K562 (cell line): Measurements from ENCODE around the gene BSN. TPM values are rescaled to one million over a fixed set of nuclear protein-coding genes. Genes with fewer than 3 reads are reported as not detected.

Experiments used
- ATAC-seq: fragments of 200-7000 bp; cut with Tn5 transposase; 3 replicates; pipeline ENCODE4 v1.9.1; 2020; ENCODE audit warnings: moderate library complexity
- BruUV-seq: library from RNA; stranded (reverse); fragments of 400-500 nt; replicated peaks from 2 replicates; lab custom pipeline; 2021; lab: Mats Ljungman, UMichigan
- CTCF ChIA-PET: fragments of 300-600 bp; formaldehyde crosslinking; extraction: SDS; loops from one replicate; lab custom pipeline; 2021; ENCODE audit warnings: low intra/inter-chr PET ratio; lab: Yijun Ruan, JAX
- POLR2A ChIA-PET: fragments of 300-600, 350-650 bp; sonication (Branson Sonifier 250); formaldehyde crosslinking; extraction: SDS; loops from one replicate; lab custom pipeline; 2021; ENCODE audit warnings: antibody characterized with exemption, inconsistent platforms; lab: Yijun Ruan, JAX
- DNase-seq, 4 experiments: peaks; one replicate each; pipeline versions ENCODE4 v3.0.0 to v3.0.0-alpha.2; 2011 to 2018; ENCODE audit warnings: low spot score in 3 of 4, mixed read lengths in 3 of 4; ENCODE audit errors: extremely low read depth in 1 of 4
- FAIRE-seq: peaks from 2 replicates; lab custom pipeline; 2011; peaks lifted over from hg19 to GRCh38; lab: Jason Lieb, UNC
- H2AFZ ChIP-seq: 2 replicates; pipeline ENCODE4 v1.6.0; 2011; ENCODE audit warnings: low read depth, low read length, control low read depth, inconsistent platforms
- H3K27ac ChIP-seq: fragments of 200-600 bp; 3 replicates; pipeline ENCODE4 v1.8.0; 2011; ENCODE audit warnings: low read depth, mild to moderate bottlenecking, control low read depth, inconsistent platforms, low read length, moderate library complexity, mixed read lengths; ENCODE audit errors: extremely low read depth
- H3K27me3 ChIP-seq, 2 experiments: fragments of 300-600 bp in 1 of 2; 2 replicates in 1 of 2; 3 replicates in 1 of 2; pipeline versions ENCODE4 v1.6.0 to v1.8.0; 2011; ENCODE audit warnings: inconsistent platforms in 2 of 2, low read length in 2 of 2, mild to moderate bottlenecking in 1 of 2, mixed read lengths in 1 of 2, moderate library complexity in 1 of 2; ENCODE audit not compliant: control insufficient read depth in 2 of 2, insufficient read depth in 2 of 2
- H3K36me3 ChIP-seq: fragments of 300-600 bp; 3 replicates; pipeline ENCODE4 v1.8.0; 2011; ENCODE audit warnings: mild to moderate bottlenecking, low read length, inconsistent platforms; ENCODE audit not compliant: control insufficient read depth, insufficient read depth
- H3K4me1 ChIP-seq, 2 experiments: fragments of 200-600 bp in 1 of 2; replicated peaks in 1 of 2; 2 replicates in 1 of 2; 3 replicates in 1 of 2; pipeline versions ENCODE4 v1.5.1 to v1.8.0; 2011; ENCODE audit warnings: inconsistent platforms in 2 of 2, low read length in 2 of 2, mild to moderate bottlenecking in 1 of 2, mixed read lengths in 1 of 2, moderate library complexity in 1 of 2; ENCODE audit not compliant: control insufficient read depth in 2 of 2, insufficient read depth in 2 of 2
- H3K4me2 ChIP-seq: 2 replicates; pipeline ENCODE4 v1.6.1; 2011; ENCODE audit warnings: low read length, control low read depth, inconsistent platforms, mixed read lengths; ENCODE audit not compliant: insufficient read depth
- H3K4me3 ChIP-seq: fragments of 200-600 bp; sonication (generic), shearing (Covaris generic); 2 replicates; pipeline ENCODE4 v1.5.1; 2016; ENCODE audit warnings: control low read depth, inconsistent platforms
- H3K79me2 ChIP-seq: fragments of 200-600 bp; 3 replicates; pipeline ENCODE4 v1.8.0; 2011; ENCODE audit warnings: low read length, inconsistent platforms; ENCODE audit not compliant: control insufficient read depth, insufficient read depth
- H3K9ac ChIP-seq, 2 experiments: 2 replicates each; pipeline versions ENCODE4 v1.6.0 to v1.6.1; 2011; ENCODE audit warnings: low read depth in 2 of 2, low read length in 2 of 2, control low read depth in 1 of 2, inconsistent platforms in 1 of 2, mild to moderate bottlenecking in 1 of 2, mixed read lengths in 1 of 2; ENCODE audit not compliant: insufficient read depth in 1 of 2
- H3K9me1 ChIP-seq: one replicate; pipeline ENCODE4 v1.6.0; 2011; ENCODE audit warnings: inconsistent platforms, mild to moderate bottlenecking, low read length, moderate library complexity; ENCODE audit not compliant: control insufficient read depth, insufficient read depth
- H3K9me3 ChIP-seq: replicated peaks from 2 replicates; pipeline ENCODE4 v1.5.1; 2011; ENCODE audit warnings: low read depth, low read length, inconsistent platforms; ENCODE audit not compliant: control insufficient read depth, insufficient read depth
- H4K20me1 ChIP-seq: replicated peaks from 2 replicates; pipeline ENCODE4 v1.6.1; 2011; ENCODE audit warnings: low read length, inconsistent platforms, mixed read lengths; ENCODE audit not compliant: control insufficient read depth, insufficient read depth
- E2F5 ChIP-seq: sonication (generic); formaldehyde crosslinking; IDR thresholded peaks from 2 replicates; pipeline ENCODE4 v1.8.0; 2022; ENCODE audit warnings: mild to moderate bottlenecking, missing genetic modification reagents
- FOXO4 ChIP-seq: fragments of 450-650 bp; formaldehyde crosslinking; IDR thresholded peaks from 2 replicates; pipeline ENCODE4 v1.4.0; 2020; ENCODE audit warnings: mild to moderate bottlenecking, moderate library complexity
- MTA2 ChIP-seq: fragments of 450-650 bp; IDR thresholded peaks from 2 replicates; pipeline ENCODE4 v1.6.1; 2016; ENCODE audit warnings: low read depth
- PHB ChIP-seq: fragments of 250-450 bp; sonication (Bioruptor Pico); IDR thresholded peaks from 2 replicates; pipeline ENCODE4 v1.5.0; 2021
- RAD21 ChIP-seq, 2 experiments: fragments of 250-450 bp in 1 of 2; fragments of 450-650 bp in 1 of 2; sonication (Bioruptor Pico) in 1 of 2; formaldehyde crosslinking in 1 of 2; IDR thresholded peaks in 1 of 2; conservative IDR thresholded peaks in 1 of 2; 2 replicates each; pipeline versions ENCODE4 v1.4.0 to v1.8.0; 2020 to 2022; ENCODE audit warnings: mild to moderate bottlenecking in 2 of 2, moderate library complexity in 1 of 2
- RBFOX2 ChIP-seq: fragments of 200-400 bp; formaldehyde crosslinking; IDR thresholded peaks from 2 replicates; pipeline ENCODE4 v1.6.1; 2017; ENCODE audit warnings: low read depth, mild to moderate bottlenecking, low read length, moderate library complexity
- SIX5 ChIP-seq, 2 experiments: IDR thresholded peaks; 2 replicates each; pipeline ENCODE4 v1.6.1; 2011; ENCODE audit warnings: low read length in 2 of 2, borderline replicate concordance in 1 of 2, low read depth in 1 of 2, mild to moderate bottlenecking in 1 of 2, moderate library complexity in 1 of 2; ENCODE audit not compliant: insufficient read depth in 1 of 2
- ZKSCAN1 ChIP-seq: fragments of 150-350 bp; IDR thresholded peaks from 2 replicates; pipeline ENCODE4 v1.6.1; 2016; ENCODE audit warnings: low read depth, low read length
- WGBS: fragments of 100-300 bp; shearing (Covaris generic); methylation state at CpG from one replicate; pipeline ENCODE4 v1.1.6; 2016; ENCODE audit warnings: low coverage, mixed read lengths; ENCODE audit not compliant: insufficient coverage; ENCODE audit errors: missing lambda C conversion rate; 5-methylcytosine and 5-hydroxymethylcytosine counted together
- in situ Hi-C: fragments of 300-500 bp; cut with MboI; formaldehyde crosslinking; loops from 4 replicates; pipeline ENCODE4 v1.15.0; 2018; ENCODE audit warnings: inconsistent platforms, mixed read lengths
- intact Hi-C: fragments of 100-400 bp; cut with micrococcal nuclease; formaldehyde crosslinking; loops from 2 replicates; pipeline ENCODE4 v1.14.2; 2022
- polyA plus RNA-seq, 8 experiments: library from polyadenylated mRNA; depleted of rRNA in 4 of 8; stranded (reverse) in 5 of 8; unstranded in 3 of 8; fragments of >200 nt; fragmentation: Nextera tagmentation in 2 of 8; fragmentation: Illumina TruSeq in 1 of 8; extraction: Ambion mirVana in 2 of 8; extraction: Trizol in 1 of 8; gene quantifications; 2 replicates each; pipeline versions ENCODE4 v1.2.1 to v1.2.3, GENCODE V29; 2011 to 2014; ENCODE audit warnings: inconsistent platforms in 1 of 8, missing spikeins in 1 of 8
- total RNA-seq, 7 experiments: library from RNA; depleted of rRNA in 6 of 7; stranded (reverse); fragments of >200 nt in 6 of 7; fragmentation: Illumina TruSeq in 2 of 7; extraction: Trizol in 2 of 7; gene quantifications; 2 replicates each; pipeline versions ENCODE4 v1.2.1 to v1.2.3, GENCODE V29; 2011 to 2021; ENCODE audit warnings: low replicate concordance in 1 of 7
- TF ChIP-seq, protein P1 (sequence below): fragments of 450-650 bp; IDR thresholded peaks from 2 replicates; pipeline ENCODE4 v1.6.1; 2018; ENCODE audit warnings: mild to moderate bottlenecking, low read depth; ENCODE audit not compliant: partially characterized antibody
- TF ChIP-seq, protein P2 (sequence below), 2 experiments: fragments of 150-350 bp in 1 of 2; IDR thresholded peaks; 2 replicates each; pipeline ENCODE4 v1.6.1; 2012 to 2016; ENCODE audit warnings: low read depth in 2 of 2, low read length in 2 of 2, mild to moderate bottlenecking in 1 of 2, moderate library complexity in 1 of 2

The BSN gene
- total and polyA plus RNA-seq, 9 of the 15 experiments (the other 6 are each of a cell fraction or from before 2014, with no cell fraction given), result 0.03 to 1.5 (median 0.29) TPM

DNA sequence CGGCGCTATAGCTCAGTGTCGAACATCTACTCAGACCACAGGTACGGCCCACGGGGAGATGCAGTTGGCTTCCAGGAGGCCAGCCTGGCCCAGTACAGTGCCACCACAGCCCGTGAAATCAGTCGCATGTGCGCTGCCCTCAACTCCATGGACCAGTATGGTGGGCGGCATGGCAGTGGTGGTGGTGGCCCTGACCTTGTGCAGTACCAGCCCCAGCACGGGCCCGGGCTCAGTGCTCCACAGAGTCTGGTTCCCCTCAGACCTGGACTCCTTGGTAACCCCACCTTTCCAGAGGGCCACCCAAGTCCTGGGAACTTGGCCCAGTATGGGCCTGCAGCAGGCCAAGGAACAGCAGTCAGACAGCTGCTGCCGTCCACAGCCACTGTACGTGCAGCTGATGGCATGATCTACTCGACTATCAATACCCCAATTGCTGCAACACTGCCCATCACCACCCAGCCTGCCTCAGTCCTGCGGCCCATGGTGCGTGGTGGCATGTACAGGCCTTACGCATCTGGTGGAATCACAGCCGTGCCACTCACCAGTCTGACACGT, 101.5 kb downstream of the BSN start (continued):
- TF ChIP-seq, protein P1, sequence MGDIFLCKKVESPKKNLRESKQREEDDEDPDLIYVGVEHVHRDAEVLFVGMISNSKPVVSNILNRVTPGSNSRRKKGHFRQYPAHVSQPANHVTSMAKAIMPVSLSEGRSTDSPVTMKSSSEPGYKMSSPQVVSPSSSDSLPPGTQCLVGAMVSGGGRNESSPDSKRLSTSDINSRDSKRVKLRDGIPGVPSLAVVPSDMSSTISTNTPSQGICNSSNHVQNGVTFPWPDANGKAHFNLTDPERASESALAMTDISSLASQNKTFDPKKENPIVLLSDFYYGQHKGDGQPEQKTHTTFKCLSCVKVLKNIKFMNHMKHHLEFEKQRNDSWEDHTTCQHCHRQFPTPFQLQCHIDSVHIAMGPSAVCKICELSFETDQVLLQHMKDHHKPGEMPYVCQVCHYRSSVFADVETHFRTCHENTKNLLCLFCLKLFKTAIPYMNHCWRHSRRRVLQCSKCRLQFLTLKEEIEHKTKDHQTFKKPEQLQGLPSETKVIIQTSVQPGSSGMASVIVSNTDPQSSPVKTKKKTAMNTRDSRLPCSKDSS, result no peak

GRCh38 chr3:49656541-49657112, 102.3 kb downstream of the BSN start:
- Histone ChIP-seq H3K27ac (no peak overlapping the region), H2AFZ (no peak overlapping the region), H3K9ac (no peak overlapping the region), H3K4me1 (peaks cover 0 to 32% of the 10 kb centered on the region in 2 experiments; a peak in 2 of 5 replicates), H3K9me3 (no peaks in the 10 kb centered on the region), H3K4me3 (no peak overlapping the region), H3K79me2 (no peaks in the 10 kb centered on the region), H3K36me3 (no peaks in the 10 kb centered on the region), H3K4me2 (no peak overlapping the region), H4K20me1 (no peaks in the 10 kb centered on the region), H3K9me1 (no peaks in the 10 kb centered on the region), H3K27me3 (no peaks in the 10 kb centered on the region)
- POLR2A ChIA-PET, result interaction anchor here (0.6 to 0.7 kb wide), 2 partner anchors 16 to 21 kb away, joined by 3 to 4 read pairs; no protein-coding TSS in a partner anchor
- DNase-seq, result peak in 3 of 4 experiments; percentile 19 to 28 (median 21)
- intact Hi-C loops, result no loop called here
- BruUV-seq, result no TSS peak
- FAIRE-seq, result no peak
- ATAC-seq, result peak; percentile 83
- WGBS, result 40% methylated on average over 12 of the region's 18 CpGs
- in situ Hi-C loops, result no loop called here
- CTCF ChIA-PET, result no interaction called here
- TF ChIP-seq E2F5 (CRISPR knock-in tag) (no peak), SIX5 (IDR thresholded peaks at IDR 0.05; ENCODE audit: borderline replicate concordance in 1 of 2, insufficient read depth in 1 of 2, low read depth in 1 of 2, low read length in 2 of 2) (no peak), PHB (CRISPR knock-in tag) (no peak), MTA2 (no peak), FOXO4 (CRISPR knock-in tag) (no peak), RAD21 (CRISPR knock-in tag; conservative IDR thresholded peaks at IDR 0.05 in 1 of 2, IDR thresholded peaks at IDR 0.05 in 1 of 2) (peak in 1 of 2 experiments; percentile 63; a peak in 2 of 4 replicates), RBFOX2 (no peak), ZKSCAN1 (no peak)
- TF ChIP-seq, protein P2, sequence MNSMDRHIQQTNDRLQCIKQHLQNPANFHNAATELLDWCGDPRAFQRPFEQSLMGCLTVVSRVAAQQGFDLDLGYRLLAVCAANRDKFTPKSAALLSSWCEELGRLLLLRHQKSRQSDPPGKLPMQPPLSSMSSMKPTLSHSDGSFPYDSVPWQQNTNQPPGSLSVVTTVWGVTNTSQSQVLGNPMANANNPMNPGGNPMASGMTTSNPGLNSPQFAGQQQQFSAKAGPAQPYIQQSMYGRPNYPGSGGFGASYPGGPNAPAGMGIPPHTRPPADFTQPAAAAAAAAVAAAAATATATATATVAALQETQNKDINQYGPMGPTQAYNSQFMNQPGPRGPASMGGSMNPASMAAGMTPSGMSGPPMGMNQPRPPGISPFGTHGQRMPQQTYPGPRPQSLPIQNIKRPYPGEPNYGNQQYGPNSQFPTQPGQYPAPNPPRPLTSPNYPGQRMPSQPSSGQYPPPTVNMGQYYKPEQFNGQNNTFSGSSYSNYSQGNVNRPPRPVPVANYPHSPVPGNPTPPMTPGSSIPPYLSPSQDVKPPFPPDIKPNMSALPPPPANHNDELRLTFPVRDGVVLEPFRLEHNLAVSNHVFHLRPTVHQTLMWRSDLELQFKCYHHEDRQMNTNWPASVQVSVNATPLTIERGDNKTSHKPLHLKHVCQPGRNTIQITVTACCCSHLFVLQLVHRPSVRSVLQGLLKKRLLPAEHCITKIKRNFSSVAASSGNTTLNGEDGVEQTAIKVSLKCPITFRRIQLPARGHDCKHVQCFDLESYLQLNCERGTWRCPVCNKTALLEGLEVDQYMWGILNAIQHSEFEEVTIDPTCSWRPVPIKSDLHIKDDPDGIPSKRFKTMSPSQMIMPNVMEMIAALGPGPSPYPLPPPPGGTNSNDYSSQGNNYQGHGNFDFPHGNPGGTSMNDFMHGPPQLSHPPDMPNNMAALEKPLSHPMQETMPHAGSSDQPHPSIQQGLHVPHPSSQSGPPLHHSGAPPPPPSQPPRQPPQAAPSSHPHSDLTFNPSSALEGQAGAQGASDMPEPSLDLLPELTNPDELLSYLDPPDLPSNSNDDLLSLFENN (IDR thresholded peaks at IDR 0.05; ENCODE audit: low read depth in 2 of 2, low read length in 2 of 2), result no peak
